Brain pericyte (primary cell): ENCODE data around the gene PCDH15.
"Not testable (repeated sequence)": the region's sequence is repeated elsewhere in the genome, so short reads cannot be mapped to it uniquely, and the experiment has no call there.

Experiments used
- DNase-seq: peaks from one replicate; pipeline ENCODE4 v3.0.0-alpha.2; 2012; ENCODE audit warnings: low read depth, low spot score

Gene PCDH15

DNA sequence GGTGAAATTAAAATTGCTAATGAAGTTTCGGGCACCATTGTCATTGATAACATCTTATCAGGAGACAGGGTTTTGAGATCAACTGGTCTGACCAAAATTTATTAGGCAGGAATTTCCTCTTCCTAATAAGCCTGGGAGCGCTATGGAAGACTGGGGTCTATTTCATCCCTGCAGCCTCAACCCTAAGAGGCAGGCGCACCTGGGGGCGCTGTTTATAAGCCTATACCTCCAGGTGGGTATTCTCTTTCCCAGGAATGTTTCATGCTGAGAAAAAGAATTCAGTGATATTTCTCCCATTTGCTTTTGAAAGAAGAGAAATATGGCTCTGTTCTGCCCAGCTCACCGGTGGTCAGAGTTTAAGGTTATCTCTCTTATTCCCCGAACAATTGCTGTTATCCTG lies 406.4 kb downstream of the PCDH15 start:
- not testable (repeated sequence) for DNase-seq

DNA sequence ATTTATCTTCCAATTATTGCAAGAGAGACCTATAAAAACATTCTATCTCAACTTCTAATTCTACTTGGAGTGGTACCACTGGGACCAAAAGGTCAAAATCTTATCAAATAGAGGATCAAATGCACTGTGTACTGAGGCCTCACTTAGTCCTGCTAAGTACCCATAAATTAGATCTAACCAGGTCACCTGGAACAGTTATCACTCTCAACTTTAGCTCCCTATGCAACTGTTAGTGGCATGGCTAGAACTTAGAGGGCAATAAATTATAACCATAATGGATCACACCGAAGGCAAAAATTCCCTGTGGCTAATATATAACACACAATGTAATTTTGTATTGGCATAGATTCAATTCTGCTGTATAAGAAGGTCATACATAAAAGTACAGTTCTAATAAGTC lies 428.9 kb downstream of the PCDH15 start:
- no peak for DNase-seq

DNA sequence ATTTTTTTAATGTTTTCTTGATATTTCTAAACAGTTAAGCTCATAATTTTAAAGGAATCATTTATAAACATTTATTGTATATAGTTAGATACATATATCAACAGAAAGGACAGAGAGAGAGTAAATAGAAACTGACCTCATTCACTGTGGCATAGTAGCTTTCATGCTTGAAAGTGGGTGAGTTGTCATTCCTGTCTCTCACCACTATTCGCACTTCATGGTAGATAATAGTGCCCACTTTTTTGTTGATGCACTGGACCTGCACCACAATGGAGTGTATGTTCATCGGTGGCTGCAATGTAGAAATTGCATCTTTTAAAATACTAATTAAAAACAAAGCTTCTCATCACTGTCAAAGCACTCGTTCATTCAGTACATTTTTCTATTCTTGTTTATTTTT lies 432.0 kb downstream of the PCDH15 start:
- DNase-seq = no peak

DNA sequence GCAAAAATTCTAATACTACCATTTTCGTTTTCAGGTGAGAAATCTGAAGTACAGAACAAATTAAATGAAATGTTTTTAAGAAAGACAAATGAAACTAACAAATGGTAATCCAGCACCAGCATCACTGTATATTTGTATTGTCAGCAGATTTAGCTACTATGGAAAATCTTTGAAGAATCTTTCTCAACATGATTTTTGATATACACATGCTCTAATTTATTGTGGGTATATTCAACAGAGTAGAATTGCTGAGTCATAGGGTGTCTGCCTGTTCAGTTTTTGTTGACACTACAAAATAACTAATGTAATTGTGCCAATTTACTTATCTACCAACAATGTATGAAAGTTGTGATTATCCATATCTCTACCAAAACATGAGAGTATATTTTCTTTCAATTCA lies 437.6 kb downstream of the PCDH15 start:
- DNase-seq = no peak

DNA sequence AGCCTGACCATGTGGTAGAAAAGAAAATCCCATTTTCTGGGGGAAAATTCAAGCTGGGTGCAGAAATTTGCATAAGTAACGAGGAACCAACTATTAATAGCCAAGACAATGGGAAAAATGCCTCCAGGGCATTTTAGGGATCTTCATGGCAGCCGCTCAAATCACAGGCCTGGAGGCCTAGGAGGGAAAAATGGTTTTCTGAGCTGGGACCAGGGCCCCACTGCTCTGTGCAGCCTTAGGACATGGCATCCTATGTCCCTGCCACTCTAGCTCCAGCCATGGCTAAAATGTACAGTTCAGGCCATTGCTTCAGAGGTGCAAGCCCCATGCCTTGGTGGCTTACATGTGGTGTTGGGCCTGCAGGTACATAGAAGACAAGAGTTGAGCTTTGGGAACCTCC lies 459.0 kb downstream of the PCDH15 start:
- DNase-seq = no peak

DNA sequence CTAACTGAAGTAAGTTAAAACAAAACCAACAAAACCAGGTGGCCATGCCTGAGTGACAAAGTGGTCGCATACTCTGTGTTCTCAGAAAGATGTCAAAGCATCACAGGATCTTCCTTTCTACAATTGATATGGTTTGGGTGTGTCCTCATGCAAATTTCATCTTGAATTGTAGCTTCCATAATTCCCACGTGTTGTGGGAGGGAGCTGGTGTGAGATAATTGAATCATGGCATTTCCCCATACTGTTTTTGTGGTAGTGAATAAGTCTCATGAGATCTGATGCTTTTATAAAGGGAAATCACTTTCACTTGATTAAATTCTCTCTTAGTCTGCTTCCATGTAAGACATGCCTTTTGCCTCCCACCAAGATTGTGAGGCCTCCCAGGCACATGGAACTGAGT lies 465.7 kb downstream of the PCDH15 start:
- DNase-seq = no peak

DNA sequence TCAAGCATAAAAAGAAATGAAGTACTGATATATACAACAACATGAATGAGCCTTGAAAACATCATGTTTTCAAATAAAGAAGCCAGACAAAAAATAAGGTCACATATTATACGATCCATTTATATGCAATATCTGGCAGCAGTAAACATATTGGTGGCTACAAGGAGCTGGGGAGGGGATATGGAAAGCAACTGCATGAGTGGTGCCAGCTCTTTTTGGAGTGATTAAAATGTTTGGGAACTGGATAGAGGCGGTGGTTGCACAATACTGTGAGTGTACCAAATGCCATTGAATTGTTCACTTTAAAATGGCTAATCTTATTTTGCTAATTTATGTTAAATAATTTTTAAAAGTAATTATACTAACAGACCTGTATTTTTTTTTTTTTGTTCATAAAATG lies 481.7 kb downstream of the PCDH15 start:
- no peak for DNase-seq

DNA sequence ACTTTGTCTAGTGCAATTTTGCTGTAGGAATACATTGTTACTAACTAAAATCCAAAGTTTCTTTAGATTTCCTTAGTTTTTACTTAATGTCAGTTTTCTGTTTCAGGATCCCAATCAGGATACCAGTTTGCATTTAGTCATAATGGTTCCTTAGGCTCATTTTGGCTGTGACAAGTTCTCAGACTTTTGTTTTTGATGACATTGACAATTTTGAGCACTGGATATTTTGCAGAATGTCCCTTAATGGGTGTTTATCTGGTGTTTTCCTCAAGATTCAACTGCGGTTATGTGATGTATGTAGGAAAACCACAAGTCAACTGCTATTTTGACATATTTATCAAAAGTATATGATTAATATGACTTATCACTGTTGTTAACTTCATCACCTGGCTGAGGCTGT lies 482.6 kb downstream of the PCDH15 start:
- DNase-seq = no peak

DNA sequence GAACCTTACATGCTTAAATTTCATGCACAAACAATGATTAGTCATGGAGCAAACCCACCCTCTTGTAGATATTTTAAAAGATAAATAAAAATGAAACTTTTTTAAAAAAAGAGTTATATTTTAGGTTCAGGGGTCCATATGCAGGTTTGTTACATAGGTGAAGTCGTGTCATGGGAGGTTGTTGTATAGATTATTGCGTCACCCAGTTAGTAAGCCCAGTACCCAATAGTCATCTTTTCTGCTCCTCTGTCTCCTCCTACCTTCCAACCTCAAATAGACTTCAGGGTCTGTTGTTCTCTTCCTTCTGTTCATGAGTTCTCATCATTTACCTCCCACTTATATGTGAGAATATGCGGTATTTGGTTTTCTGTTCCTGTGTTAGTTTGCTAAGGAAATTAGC lies 486.6 kb downstream of the PCDH15 start:
- no peak for DNase-seq

DNA sequence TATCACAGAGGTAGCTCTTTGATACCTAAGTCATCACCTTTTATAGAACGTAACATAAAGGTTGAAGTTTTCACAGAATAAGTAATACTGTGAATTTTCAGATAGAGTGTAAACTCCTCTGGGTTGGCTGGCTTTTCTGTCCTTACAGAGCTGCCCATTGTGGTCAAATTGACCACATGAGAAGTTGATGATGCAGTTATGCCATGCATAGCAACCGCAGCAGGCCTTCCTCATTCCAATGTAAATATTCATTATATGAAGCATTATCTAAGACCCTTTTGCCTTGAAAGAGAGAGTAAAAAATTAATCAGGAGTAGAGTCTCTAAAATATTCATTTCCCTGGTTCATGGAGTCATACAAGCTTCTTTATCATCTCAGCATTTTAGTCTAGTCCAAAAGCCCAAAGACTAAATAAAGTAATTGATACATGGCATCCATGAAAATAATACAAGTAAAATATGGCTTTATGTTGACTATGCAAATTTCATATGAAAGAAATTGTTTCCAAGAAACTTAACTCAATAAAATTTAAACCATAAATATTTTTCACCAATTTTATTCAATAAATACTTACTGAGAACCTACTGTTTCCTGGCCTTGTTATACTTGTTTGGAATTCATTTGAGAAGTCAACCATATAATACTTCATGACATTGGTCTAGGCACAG lies 516.4 kb downstream of the PCDH15 start:
- no peak for DNase-seq

DNA sequence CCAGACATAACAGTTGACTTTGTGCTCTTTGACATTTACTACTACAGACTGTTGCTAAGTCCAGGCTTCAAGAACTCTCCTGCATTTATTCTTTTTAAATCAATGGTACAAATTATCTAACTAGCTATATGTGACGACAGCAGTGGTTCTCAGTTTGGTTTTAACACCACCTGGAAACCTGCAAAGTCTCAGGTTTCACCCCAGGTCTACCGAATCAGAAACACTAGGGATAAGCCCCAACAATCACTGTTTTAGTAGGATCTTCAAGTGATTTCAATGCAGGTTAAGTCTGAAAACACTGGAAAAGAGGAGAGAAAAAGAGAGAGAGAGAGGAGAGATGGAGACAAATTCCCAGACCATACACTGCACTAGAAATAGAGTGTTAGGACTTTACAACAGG lies 519.0 kb downstream of the PCDH15 start:
- no peak for DNase-seq

DNA sequence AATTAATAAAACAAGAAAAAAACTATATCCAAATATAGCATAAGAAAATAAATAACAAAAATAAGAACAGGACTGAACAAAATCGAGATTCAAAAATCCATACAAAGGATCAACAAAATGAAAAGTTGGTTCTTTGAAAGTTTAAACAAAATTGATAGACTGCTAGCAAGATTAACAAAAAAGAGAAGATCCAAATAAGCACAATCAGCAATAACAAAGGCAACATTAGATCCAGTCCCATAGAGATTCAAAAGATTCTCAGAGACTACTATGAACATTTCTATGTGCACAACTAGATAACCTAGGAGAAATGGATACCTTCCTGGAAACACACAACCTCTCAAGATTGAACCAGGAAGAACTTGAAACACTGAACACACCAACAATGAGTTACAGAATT lies 534.6 kb downstream of the PCDH15 start:
- DNase-seq = no peak

DNA sequence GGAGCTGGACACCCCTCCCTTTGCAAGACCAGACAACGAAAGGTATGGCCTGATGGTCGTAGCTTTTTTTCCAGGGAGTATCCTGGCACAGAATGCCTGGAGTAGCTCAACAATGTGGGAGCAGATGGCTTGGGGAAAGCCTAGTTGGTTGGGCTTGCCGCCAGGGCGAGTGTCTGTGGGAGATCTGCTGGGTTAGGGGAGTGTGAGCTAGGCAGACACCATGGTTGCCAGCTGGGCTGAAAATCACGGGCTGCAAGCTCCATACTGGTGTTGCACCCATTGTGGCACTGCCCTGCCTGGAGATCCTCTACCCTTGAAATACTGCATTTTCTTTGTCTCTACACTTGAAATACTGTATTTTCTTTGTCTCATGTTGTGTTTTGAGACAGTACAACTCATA lies 538.3 kb downstream of the PCDH15 start:
- no peak for DNase-seq

DNA sequence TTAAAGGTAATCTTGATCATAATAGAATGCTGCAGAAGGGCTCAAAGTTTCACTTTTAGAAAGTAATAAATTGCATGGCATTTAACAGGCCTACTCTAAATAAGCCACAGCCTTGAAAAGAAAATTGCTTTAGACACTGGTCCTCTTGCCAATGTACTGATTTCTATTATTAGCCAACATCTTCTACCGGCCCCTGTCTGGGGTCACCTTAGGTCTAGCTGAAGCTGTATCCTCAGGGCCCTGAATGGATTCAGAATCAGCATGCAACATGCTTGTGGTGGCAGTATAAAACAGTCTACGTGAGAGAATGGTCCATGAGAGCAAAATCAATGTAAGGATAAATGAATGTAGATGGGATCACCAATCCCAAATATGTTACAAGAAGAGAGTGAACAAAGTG lies 541.9 kb downstream of the PCDH15 start:
- no peak for DNase-seq

DNA sequence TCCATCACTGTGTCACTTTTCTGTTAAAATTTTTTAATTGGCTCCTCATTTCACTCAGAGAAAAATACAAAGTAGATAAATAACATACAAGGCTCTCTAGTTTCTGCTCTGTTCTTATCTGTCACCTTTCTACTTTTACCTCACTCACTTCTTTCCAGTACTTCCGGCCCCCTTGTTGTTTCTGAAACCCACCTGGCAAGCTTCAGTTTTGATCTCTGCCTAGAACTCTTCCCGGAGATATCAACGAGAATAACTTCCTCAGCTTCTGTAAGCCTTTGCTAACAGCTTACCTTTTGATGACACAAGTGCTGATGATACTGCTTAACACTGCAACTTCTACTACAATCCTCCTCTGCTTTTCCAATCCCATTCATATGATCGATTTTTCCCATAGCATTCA lies 566.2 kb downstream of the PCDH15 start:
- DNase-seq = no peak

DNA sequence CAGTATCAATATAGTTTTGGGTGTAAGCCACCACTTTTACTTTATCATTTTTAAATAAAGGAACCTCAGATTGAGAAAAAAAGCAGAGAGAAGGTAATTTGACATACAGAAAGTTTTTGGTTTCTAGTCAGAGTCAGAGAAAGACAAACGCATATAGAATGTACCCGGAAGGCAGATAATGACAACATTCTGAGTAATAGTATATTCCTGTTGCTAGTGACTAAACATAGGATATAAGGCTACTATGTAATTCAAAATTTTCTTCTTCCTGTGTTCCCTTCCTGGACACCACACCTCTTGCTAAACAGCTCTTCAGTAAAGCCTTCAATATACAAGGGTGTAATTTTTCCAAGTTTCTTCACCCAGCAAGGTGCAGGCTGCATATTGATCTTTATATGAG lies 597.6 kb downstream of the PCDH15 start:
- no peak for DNase-seq

DNA sequence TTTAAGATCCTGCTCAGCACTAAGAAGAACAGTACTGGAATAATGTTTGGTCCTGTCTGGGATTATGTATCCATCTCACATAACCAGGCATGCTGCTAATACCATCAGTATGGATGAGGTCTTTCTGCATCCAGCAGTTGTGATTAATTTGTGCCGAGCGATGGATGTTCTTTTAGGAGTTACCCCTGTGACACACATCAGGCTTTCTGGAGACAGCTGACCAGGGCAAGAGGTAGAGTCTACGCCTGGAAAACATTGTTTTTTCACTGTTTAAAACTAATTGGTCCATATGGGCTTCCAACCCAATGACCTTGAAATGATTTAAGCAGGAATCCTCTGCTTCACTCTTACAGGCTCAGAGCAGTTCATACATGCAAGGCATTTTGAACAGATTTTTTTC lies 603.0 kb downstream of the PCDH15 start:
- DNase-seq = no peak

DNA sequence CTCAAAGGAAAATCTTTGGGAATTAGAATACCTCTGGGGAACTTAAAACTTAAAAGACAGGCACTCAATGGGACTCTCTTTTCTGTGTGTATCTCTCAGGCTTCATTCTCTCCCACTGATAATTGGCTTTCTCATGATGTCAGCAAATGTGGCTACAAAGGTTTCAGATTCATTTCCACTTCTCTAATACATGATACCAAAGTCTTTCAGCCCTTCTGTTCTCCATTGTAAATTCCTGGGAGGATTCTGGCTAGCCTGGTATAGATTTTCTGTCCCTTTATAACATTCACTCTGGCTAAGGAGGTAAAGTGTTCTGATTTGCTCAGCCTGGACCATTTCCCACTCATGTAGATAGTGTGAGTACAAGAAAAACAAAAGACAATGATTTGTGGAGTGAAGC lies 606.2 kb downstream of the PCDH15 start:
- no peak for DNase-seq

DNA sequence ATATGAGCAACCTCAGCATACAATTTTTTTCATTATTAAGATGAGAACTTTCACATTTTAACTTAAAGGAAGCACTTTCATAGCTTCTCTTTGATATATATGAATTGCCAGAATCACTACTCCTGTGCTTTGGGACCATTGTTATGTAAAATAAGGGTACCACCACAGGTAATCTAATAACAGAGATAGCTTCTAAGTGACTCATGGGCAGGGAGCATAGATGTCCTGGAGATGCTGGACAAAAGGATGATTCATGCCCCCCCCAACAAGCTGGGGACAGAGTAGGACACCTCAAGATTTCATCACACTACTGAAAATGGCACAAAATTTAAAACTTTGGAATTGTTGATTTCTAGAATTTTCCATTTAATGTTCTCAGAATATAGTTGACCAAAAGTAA lies 641.1 kb downstream of the PCDH15 start:
- DNase-seq = no peak

DNA sequence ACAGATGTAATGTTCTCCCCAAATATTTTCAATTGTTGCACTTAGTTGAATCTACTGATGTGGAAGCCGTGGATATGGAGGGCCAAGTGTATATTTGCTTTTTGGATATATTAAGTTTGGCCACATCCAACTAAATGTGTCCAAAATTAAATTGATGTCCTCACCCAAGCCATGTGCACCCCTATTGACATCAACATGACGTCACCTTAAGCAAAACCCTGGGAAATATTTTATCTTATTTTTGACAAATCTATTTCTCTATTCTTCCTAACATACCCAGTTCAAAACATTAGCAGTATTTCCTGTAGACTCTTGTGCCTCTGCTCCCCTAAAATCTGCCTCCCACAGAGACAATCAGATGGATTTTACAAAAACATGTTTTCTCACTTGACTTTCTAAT lies 652.5 kb downstream of the PCDH15 start:
- no peak for DNase-seq

DNA sequence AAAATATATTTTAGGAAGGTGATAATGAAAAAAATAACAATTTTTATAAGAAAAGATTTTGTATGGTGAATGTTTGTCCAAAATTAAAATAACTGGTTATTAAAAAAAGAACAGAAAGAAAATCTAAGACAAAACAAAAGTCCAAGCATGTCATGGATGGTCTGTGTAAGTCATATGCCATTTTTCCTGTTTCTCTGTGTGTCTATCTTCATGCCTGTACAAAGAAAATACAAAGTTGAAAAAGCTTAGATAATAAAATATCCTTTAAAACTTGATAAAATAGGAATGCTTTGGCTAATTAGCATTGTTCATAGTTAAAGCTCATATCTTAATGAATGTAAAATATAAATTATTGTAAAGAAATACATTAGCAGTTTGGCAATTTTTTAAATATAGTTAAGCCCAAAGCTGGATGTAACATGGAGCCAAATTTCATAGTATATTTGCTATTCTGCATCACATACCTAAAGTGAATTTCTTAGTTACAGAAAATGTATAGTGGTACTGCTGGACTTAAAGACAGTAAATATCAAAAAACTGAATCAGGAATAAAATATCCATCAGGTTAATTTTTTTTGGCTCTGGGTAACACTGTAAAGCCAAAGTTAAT lies 661.1 kb downstream of the PCDH15 start:
- DNase-seq = no peak

DNA sequence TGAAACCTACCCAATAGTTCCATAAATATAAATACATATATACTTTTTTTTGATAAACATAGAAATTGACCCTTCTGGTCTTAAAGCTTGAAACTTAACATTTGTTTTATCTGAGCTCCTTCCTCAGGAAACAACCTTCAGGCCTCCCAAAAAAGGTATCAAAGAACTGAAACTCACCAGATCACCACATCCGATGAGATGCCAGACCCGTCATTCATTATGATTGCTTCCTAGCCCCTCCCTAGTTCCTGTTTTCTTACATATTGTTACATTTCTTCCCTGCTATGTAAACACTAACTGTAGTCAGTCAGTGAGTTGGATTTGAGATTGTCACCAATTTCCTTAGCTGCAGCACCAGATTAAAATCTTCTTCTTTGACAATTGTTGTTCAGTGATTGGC lies 663.6 kb downstream of the PCDH15 start:
- no peak for DNase-seq

DNA sequence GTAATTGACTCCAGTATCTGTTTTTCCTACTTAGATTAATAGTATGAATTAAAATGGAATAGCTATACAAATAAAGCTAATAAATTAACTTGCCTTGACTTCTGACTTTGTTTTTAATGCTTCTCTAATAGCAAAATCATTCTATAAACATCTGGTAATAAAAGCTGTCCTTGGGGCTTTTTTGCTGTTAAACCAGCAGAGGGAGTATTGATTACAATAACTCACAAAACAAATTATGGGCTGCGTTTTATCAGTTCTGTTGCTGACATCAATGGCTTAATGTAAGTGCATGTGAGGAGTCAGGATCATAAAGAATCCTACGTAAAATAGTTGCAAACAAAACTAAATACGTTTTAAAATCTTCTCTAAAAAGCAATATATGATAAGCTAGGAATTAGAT lies 667.8 kb downstream of the PCDH15 start:
- no peak for DNase-seq

DNA sequence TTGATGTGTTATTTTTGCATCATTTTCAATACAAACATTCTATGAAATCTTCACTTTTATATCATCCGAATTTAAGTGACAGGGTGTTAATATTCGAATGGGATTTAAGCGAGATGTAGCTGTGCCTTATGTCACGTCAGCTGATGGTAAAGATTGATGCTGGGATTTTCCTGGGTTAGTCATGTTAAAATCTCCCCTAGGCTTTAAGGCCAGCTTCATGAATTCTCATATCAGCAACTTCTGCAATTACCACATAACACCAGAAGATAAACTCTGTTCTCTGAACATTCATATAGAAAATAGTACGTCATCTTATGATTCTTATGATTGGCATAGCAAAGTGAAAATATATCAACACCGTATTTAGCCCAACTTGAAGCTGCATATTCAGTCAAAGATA lies 669.2 kb downstream of the PCDH15 start:
- DNase-seq = no peak
